Smooth muscle cell (in vitro differentiated cells): ENCODE measurements around the gene FARSB. TPM values are rescaled to one million over a fixed set of nuclear protein-coding genes. Genes with fewer than 3 reads are reported as not detected.
"Not testable (repeated sequence)": the region's sequence is repeated elsewhere in the genome, so short reads cannot be mapped to it uniquely, and the experiment has no call there.

Source experiments
- DNase-seq: peaks from one replicate; lab custom pipeline; 2025; ENCODE audit not compliant: unreplicated experiment; lab: John Stamatoyannopoulos, UW
- H2AFZ ChIP-seq: fragments of 200-600 bp; sonication (generic); 2 replicates; pipeline ENCODE4 v1.6.0; 2016; ENCODE audit warnings: antibody characterized with exemption, low read depth, mild to moderate bottlenecking
- H3F3A ChIP-seq: fragments of 200-600 bp; sonication (generic); 2 replicates; pipeline ENCODE4 v1.6.0; 2017; ENCODE audit warnings: antibody characterized with exemption, low read depth
- H3K27ac ChIP-seq: fragments of 200-600 bp; sonication (generic); 2 replicates; pipeline ENCODE4 v1.5.1; 2016; ENCODE audit warnings: low read depth, mild to moderate bottlenecking
- H3K27me3 ChIP-seq: fragments of 200-600 bp; sonication (generic); 2 replicates; pipeline ENCODE4 v1.6.1; 2016; ENCODE audit warnings: low read depth, mild to moderate bottlenecking
- H3K36me3 ChIP-seq: fragments of 200-600 bp; sonication (generic); 2 replicates; pipeline ENCODE4 v1.5.1; 2016; ENCODE audit warnings: low read depth
- H3K4me1 ChIP-seq: fragments of 200-600 bp; sonication (generic); 2 replicates; pipeline ENCODE4 v1.5.1; 2016; ENCODE audit warnings: low read depth
- H3K4me2 ChIP-seq: fragments of 200-600 bp; sonication (generic); 2 replicates; pipeline ENCODE4 v1.6.0; 2016; ENCODE audit warnings: mild to moderate bottlenecking
- H3K4me3 ChIP-seq: fragments of 200-600 bp; sonication (generic); 2 replicates; pipeline ENCODE4 v1.5.1; 2016; ENCODE audit warnings: mild to moderate bottlenecking
- H3K79me2 ChIP-seq: fragments of 200-600 bp; sonication (generic); 2 replicates; pipeline ENCODE4 v1.6.0; 2016; ENCODE audit warnings: low read depth, mild to moderate bottlenecking
- H3K9ac ChIP-seq: fragments of 200-600 bp; sonication (generic); 2 replicates; pipeline ENCODE4 v1.6.0; 2016; ENCODE audit warnings: low read depth
- H3K9me3 ChIP-seq: fragments of 200-600 bp; sonication (generic); replicated peaks from 2 replicates; pipeline ENCODE4 v1.5.1; 2016; ENCODE audit warnings: low read depth
- H4K20me1 ChIP-seq: fragments of 200-600 bp; sonication (generic); 2 replicates; pipeline ENCODE4 v1.6.0; 2016; ENCODE audit warnings: low read depth
- CTCF ChIP-seq: fragments of 200-600 bp; sonication (generic); IDR thresholded peaks from 2 replicates; pipeline ENCODE4 v1.5.1; 2017; ENCODE audit warnings: borderline replicate concordance, mild to moderate bottlenecking, antibody characterized with exemption; ENCODE audit not compliant: insufficient read depth, poor library complexity, severe bottlenecking
- WGBS: methylation state at CpG from one replicate; pipeline ENCODE4 v1.1.7; 2016; ENCODE audit warnings: low lambda C conversion rate; 5-methylcytosine and 5-hydroxymethylcytosine counted together
- polyA plus RNA-seq: library from polyadenylated mRNA; unstranded; fragments of >200 nt; fragmentation: Nextera tagmentation; extraction: Ambion mirVana; gene quantifications from 2 replicates; pipeline ENCODE4 v1.2.1, GENCODE V29; 2016
- total RNA-seq: library from RNA; depleted of rRNA; stranded (reverse); fragments of >200 nt; gene quantifications from 2 replicates; pipeline ENCODE4 v1.2.3, GENCODE V29; 2014

FARSB gene
- total and polyA plus RNA-seq, 2 experiments from 2014 or later: 25.7 to 27.0 TPM

- no peak for DNase-seq
- Histone ChIP-seq H3K27ac (peak overlapping the region; percentile 30), H3K4me1 (peaks cover 4% of the 10 kb centered on the region), H3K27me3 (no peaks in the 10 kb centered on the region), H3K36me3 (no peaks in the 10 kb centered on the region), H3F3A (no peaks in the 10 kb centered on the region), H3K4me3 (no peak overlapping the region), H3K4me2 (peak overlapping the region; percentile 49), H3K9me3 (no peaks in the 10 kb centered on the region), H2AFZ (no peak overlapping the region), H3K9ac (no peak overlapping the region), H4K20me1 (no peaks in the 10 kb centered on the region), H3K79me2 (no peaks in the 10 kb centered on the region)
- 0% methylated on average over 1 of the region's 1 CpG for WGBS
- no peak for TF ChIP-seq CTCF
Observed at GRCh38 chr2:222701233-222701632, 45.3 kb upstream of the FARSB start.

DNA sequence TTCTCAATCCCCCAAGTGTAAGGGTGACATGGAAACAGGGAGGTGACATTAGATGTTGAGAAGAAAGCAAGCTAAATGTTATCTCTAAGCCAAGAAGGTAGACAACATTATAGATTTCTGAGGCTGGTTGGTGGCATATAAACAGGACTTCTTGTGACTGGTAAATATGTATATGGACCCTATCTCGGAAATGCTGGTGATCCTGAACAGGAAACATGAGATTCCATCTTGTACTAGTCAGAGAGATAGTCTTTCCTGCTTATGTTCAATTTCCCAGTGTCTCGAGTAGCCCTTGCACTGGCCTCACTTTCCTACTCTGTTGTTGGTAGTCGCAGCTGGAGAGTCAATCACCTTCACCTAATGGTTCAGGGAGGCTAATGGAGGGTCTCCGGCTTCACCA lies 42.4 kb upstream of the FARSB start:
- WGBS: 60% methylated on average over 4 of the region's 4 CpGs
- Histone ChIP-seq H3K27ac (no peak overlapping the region), H3K4me1 (no peaks in the 10 kb centered on the region), H3K36me3 (no peaks in the 10 kb centered on the region), H3K27me3 (no peaks in the 10 kb centered on the region), H3K4me2 (no peak overlapping the region), H2AFZ (no peak overlapping the region), H3F3A (no peaks in the 10 kb centered on the region), H3K79me2 (no peaks in the 10 kb centered on the region), H4K20me1 (no peaks in the 10 kb centered on the region), H3K9me3 (no peaks in the 10 kb centered on the region), H3K9ac (no peak overlapping the region), H3K4me3 (no peak overlapping the region)
- no peak for DNase-seq
- TF ChIP-seq CTCF: no peak

GRCh38 chr2:222693837-222694236 lies 37.9 kb upstream of the FARSB start:
- WGBS: 77% methylated on average over 1 of the region's 1 CpG
- H3K9ac ChIP-seq: no peak overlapping the region
- no peak overlapping the region for H3K27ac ChIP-seq
- no peak overlapping the region for H3K4me3 ChIP-seq
- DNase-seq: no peak
- H2AFZ ChIP-seq: no peak overlapping the region
- no peaks in the 10 kb centered on the region for H3K79me2 ChIP-seq
- no peak for TF ChIP-seq CTCF
- H3K4me1 ChIP-seq: peaks cover 1% of the 10 kb centered on the region
- no peaks in the 10 kb centered on the region for H3K36me3 ChIP-seq
- no peaks in the 10 kb centered on the region for H4K20me1 ChIP-seq
- no peaks in the 10 kb centered on the region for H3F3A ChIP-seq
- H3K4me2 ChIP-seq: no peak overlapping the region
- no peaks in the 10 kb centered on the region for H3K27me3 ChIP-seq
- H3K9me3 ChIP-seq: no peaks in the 10 kb centered on the region

DNA sequence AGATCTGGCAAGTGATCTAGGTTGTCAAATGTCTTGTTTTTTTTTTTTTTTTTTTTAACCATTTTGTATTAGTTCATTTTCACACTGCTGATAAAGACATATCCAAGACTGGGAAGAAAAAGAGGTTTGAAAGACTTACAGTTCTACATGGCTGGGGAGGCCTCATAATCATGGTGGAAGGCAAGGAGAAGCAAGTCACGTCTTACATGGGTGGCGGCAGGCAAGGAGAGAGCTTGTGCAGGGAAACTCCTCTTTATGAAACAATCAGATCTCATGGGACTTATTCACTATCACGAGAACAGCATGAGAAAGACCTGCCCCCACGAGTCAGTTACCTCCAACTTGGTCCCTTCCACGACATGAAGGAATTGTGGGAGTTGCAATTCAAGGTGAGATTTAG lies 37.5 kb upstream of the FARSB start:
- H3K4me3 ChIP-seq, H3K27me3 ChIP-seq, H3K4me1 ChIP-seq, H3F3A ChIP-seq, H3K9me3 ChIP-seq, H3K79me2 ChIP-seq, H2AFZ ChIP-seq, H3K9ac ChIP-seq, H3K36me3 ChIP-seq, H3K4me2 ChIP-seq, H4K20me1 ChIP-seq, DNase-seq, H3K27ac ChIP-seq: not testable (repeated sequence)
- WGBS: 89% methylated on average over 5 of the region's 5 CpGs
